K562 (cell line): ENCODE data around the gene RIMKLB. TPM values are rescaled to one million over a fixed set of nuclear protein-coding genes. Genes with fewer than 3 reads are reported as not detected.
A peak's percentile ranks its signal among the peaks of the same experiment; 100 is the strongest.

Experiments used
- ATAC-seq: fragments of 200-7000 bp; cut with Tn5 transposase; 3 replicates; pipeline ENCODE4 v1.9.1; 2020; ENCODE audit warnings: moderate library complexity
- BruUV-seq: library from RNA; stranded (reverse); fragments of 400-500 nt; replicated peaks from 2 replicates; lab custom pipeline; 2021; lab: Mats Ljungman, UMichigan
- CTCF ChIA-PET: fragments of 300-600 bp; formaldehyde crosslinking; extraction: SDS; loops from one replicate; lab custom pipeline; 2021; ENCODE audit warnings: low intra/inter-chr PET ratio; lab: Yijun Ruan, JAX
- POLR2A ChIA-PET: fragments of 300-600, 350-650 bp; sonication (Branson Sonifier 250); formaldehyde crosslinking; extraction: SDS; loops from one replicate; lab custom pipeline; 2021; ENCODE audit warnings: antibody characterized with exemption, inconsistent platforms; lab: Yijun Ruan, JAX
- DNase-seq, 4 experiments: peaks; one replicate each; pipeline versions ENCODE4 v3.0.0 to v3.0.0-alpha.2; 2011 to 2018; ENCODE audit warnings: low spot score in 3 of 4, mixed read lengths in 3 of 4; ENCODE audit errors: extremely low read depth in 1 of 4
- FAIRE-seq: peaks from 2 replicates; lab custom pipeline; 2011; peaks lifted over from hg19 to GRCh38; lab: Jason Lieb, UNC
- H2AFZ ChIP-seq: 2 replicates; pipeline ENCODE4 v1.6.0; 2011; ENCODE audit warnings: low read depth, low read length, control low read depth, inconsistent platforms
- H3K27ac ChIP-seq: fragments of 200-600 bp; 3 replicates; pipeline ENCODE4 v1.8.0; 2011; ENCODE audit warnings: low read depth, mild to moderate bottlenecking, control low read depth, inconsistent platforms, low read length, moderate library complexity, mixed read lengths; ENCODE audit errors: extremely low read depth
- H3K27me3 ChIP-seq, 2 experiments: fragments of 300-600 bp in 1 of 2; 2 replicates in 1 of 2; 3 replicates in 1 of 2; pipeline versions ENCODE4 v1.6.0 to v1.8.0; 2011; ENCODE audit warnings: inconsistent platforms in 2 of 2, low read length in 2 of 2, mild to moderate bottlenecking in 1 of 2, mixed read lengths in 1 of 2, moderate library complexity in 1 of 2; ENCODE audit not compliant: control insufficient read depth in 2 of 2, insufficient read depth in 2 of 2
- H3K36me3 ChIP-seq: fragments of 300-600 bp; 3 replicates; pipeline ENCODE4 v1.8.0; 2011; ENCODE audit warnings: mild to moderate bottlenecking, low read length, inconsistent platforms; ENCODE audit not compliant: control insufficient read depth, insufficient read depth
- H3K4me1 ChIP-seq, 2 experiments: fragments of 200-600 bp in 1 of 2; replicated peaks in 1 of 2; 2 replicates in 1 of 2; 3 replicates in 1 of 2; pipeline versions ENCODE4 v1.5.1 to v1.8.0; 2011; ENCODE audit warnings: inconsistent platforms in 2 of 2, low read length in 2 of 2, mild to moderate bottlenecking in 1 of 2, mixed read lengths in 1 of 2, moderate library complexity in 1 of 2; ENCODE audit not compliant: control insufficient read depth in 2 of 2, insufficient read depth in 2 of 2
- H3K4me2 ChIP-seq: 2 replicates; pipeline ENCODE4 v1.6.1; 2011; ENCODE audit warnings: low read length, control low read depth, inconsistent platforms, mixed read lengths; ENCODE audit not compliant: insufficient read depth
- H3K4me3 ChIP-seq: fragments of 200-600 bp; sonication (generic), shearing (Covaris generic); 2 replicates; pipeline ENCODE4 v1.5.1; 2016; ENCODE audit warnings: control low read depth, inconsistent platforms
- H3K79me2 ChIP-seq: fragments of 200-600 bp; 3 replicates; pipeline ENCODE4 v1.8.0; 2011; ENCODE audit warnings: low read length, inconsistent platforms; ENCODE audit not compliant: control insufficient read depth, insufficient read depth
- H3K9ac ChIP-seq, 2 experiments: 2 replicates each; pipeline versions ENCODE4 v1.6.0 to v1.6.1; 2011; ENCODE audit warnings: low read depth in 2 of 2, low read length in 2 of 2, control low read depth in 1 of 2, inconsistent platforms in 1 of 2, mild to moderate bottlenecking in 1 of 2, mixed read lengths in 1 of 2; ENCODE audit not compliant: insufficient read depth in 1 of 2
- H3K9me1 ChIP-seq: one replicate; pipeline ENCODE4 v1.6.0; 2011; ENCODE audit warnings: inconsistent platforms, mild to moderate bottlenecking, low read length, moderate library complexity; ENCODE audit not compliant: control insufficient read depth, insufficient read depth
- H3K9me3 ChIP-seq: replicated peaks from 2 replicates; pipeline ENCODE4 v1.5.1; 2011; ENCODE audit warnings: low read depth, low read length, inconsistent platforms; ENCODE audit not compliant: control insufficient read depth, insufficient read depth
- H4K20me1 ChIP-seq: replicated peaks from 2 replicates; pipeline ENCODE4 v1.6.1; 2011; ENCODE audit warnings: low read length, inconsistent platforms, mixed read lengths; ENCODE audit not compliant: control insufficient read depth, insufficient read depth
- BCOR ChIP-seq: fragments of 450-650 bp; IDR thresholded peaks from 2 replicates; pipeline ENCODE4 v1.6.1; 2016
- CBFA2T3 ChIP-seq: fragments of 450-650 bp; IDR thresholded peaks from 2 replicates; pipeline ENCODE4 v1.6.1; 2017
- FOSL1 ChIP-seq: fragments of 200-800 bp; sonication (Bioruptor generic); conservative IDR thresholded peaks from 2 replicates; pipeline ENCODE4 v1.6.1; 2016; ENCODE audit warnings: missing genetic modification characterization, missing compliant biosample characterization
- GATAD2A ChIP-seq: fragments of 450-650 bp; IDR thresholded peaks from 2 replicates; pipeline ENCODE4 v1.6.1; 2017
- LARP7 ChIP-seq: fragments of 450-650 bp; IDR thresholded peaks from 2 replicates; pipeline ENCODE4 v1.6.1; 2016
- NONO ChIP-seq, 2 experiments: fragments of 200-400 bp in 1 of 2; fragments of 450-650 bp in 1 of 2; formaldehyde crosslinking in 1 of 2; IDR thresholded peaks; 2 replicates each; pipeline ENCODE4 v1.6.1; 2017; ENCODE audit warnings: low read depth in 2 of 2, mild to moderate bottlenecking in 2 of 2, moderate library complexity in 2 of 2, low read length in 1 of 2
- SIN3B ChIP-seq: fragments of 450-650 bp; IDR thresholded peaks from 2 replicates; pipeline ENCODE4 v1.6.1; 2017; ENCODE audit warnings: low read depth, mild to moderate bottlenecking, moderate library complexity
- SMAD4 ChIP-seq: fragments of 250-450 bp; sonication (Bioruptor Pico); conservative IDR thresholded peaks from 2 replicates; pipeline ENCODE4 v1.8.0; 2021; ENCODE audit warnings: inconsistent platforms, mild to moderate bottlenecking, moderate library complexity
- ZNF766 ChIP-seq: fragments of 200-800 bp; sonication (Bioruptor generic); conservative IDR thresholded peaks from 2 replicates; pipeline ENCODE4 v1.6.1; 2016; ENCODE audit warnings: missing genetic modification characterization, missing compliant biosample characterization
- WGBS: fragments of 100-300 bp; shearing (Covaris generic); methylation state at CpG from one replicate; pipeline ENCODE4 v1.1.6; 2016; ENCODE audit warnings: low coverage, mixed read lengths; ENCODE audit not compliant: insufficient coverage; ENCODE audit errors: missing lambda C conversion rate; 5-methylcytosine and 5-hydroxymethylcytosine counted together
- in situ Hi-C: fragments of 300-500 bp; cut with MboI; formaldehyde crosslinking; loops from 4 replicates; pipeline ENCODE4 v1.15.0; 2018; ENCODE audit warnings: inconsistent platforms, mixed read lengths
- intact Hi-C: fragments of 100-400 bp; cut with micrococcal nuclease; formaldehyde crosslinking; loops from 2 replicates; pipeline ENCODE4 v1.14.2; 2022
- polyA plus RNA-seq, 8 experiments: library from polyadenylated mRNA; depleted of rRNA in 4 of 8; stranded (reverse) in 5 of 8; unstranded in 3 of 8; fragments of >200 nt; fragmentation: Nextera tagmentation in 2 of 8; fragmentation: Illumina TruSeq in 1 of 8; extraction: Ambion mirVana in 2 of 8; extraction: Trizol in 1 of 8; gene quantifications; 2 replicates each; pipeline versions ENCODE4 v1.2.1 to v1.2.3, GENCODE V29; 2011 to 2014; ENCODE audit warnings: inconsistent platforms in 1 of 8, missing spikeins in 1 of 8
- total RNA-seq, 7 experiments: library from RNA; depleted of rRNA in 6 of 7; stranded (reverse); fragments of >200 nt in 6 of 7; fragmentation: Illumina TruSeq in 2 of 7; extraction: Trizol in 2 of 7; gene quantifications; 2 replicates each; pipeline versions ENCODE4 v1.2.1 to v1.2.3, GENCODE V29; 2011 to 2021; ENCODE audit warnings: low replicate concordance in 1 of 7
- TF ChIP-seq, protein P1 (sequence below), 2 experiments: fragments of 450-650 bp; IDR thresholded peaks; 2 replicates each; pipeline ENCODE4 v1.6.1; 2016
- TF ChIP-seq, protein P2 (sequence below): fragments of 450-650 bp; IDR thresholded peaks from 2 replicates; pipeline ENCODE4 v1.6.1; 2016
- TF ChIP-seq, protein P3 (sequence below): fragments of 450-650 bp; IDR thresholded peaks from 2 replicates; pipeline ENCODE4 v1.6.1; 2016; ENCODE audit warnings: mild to moderate bottlenecking

The RIMKLB gene
- total and polyA plus RNA-seq, 9 of the 15 experiments (the other 6 are each of a cell fraction or from before 2014, with no cell fraction given), result 6.5 to 22.8 (median 17.2) TPM

DNA sequence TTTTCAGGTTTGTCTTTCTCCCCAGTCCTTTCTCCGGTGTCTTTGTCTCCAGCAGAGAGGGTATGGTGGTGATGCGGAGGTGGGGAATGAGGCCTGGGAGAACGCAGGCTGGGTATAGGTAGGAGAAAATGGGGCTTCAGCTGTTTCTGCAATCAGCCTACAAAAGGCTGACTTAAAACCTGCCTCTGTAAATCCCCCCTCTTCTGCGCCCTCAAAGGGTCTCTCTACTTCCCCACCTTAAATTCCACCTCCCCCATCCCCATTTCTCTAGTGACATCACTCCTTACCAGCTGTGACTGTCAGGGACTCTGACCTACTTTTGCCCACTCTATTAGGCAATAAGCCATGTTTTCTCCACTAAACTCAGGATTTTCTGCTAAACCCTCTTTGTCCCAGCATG, 8.1 kb upstream of the RIMKLB start:
- in situ Hi-C loops, result no loop called here
- H3K9me3 ChIP-seq, result no peaks in the 10 kb centered on the region
- WGBS, result 73% methylated on average over 4 of the region's 4 CpGs
- H3K36me3 ChIP-seq, result no peaks in the 10 kb centered on the region
- H3K9me1 ChIP-seq, result no peaks in the 10 kb centered on the region
- H3K79me2 ChIP-seq, result no peaks in the 10 kb centered on the region
- POLR2A ChIA-PET, result no interaction called here
- H3K27ac ChIP-seq, result no peak overlapping the region
- intact Hi-C loops, result no loop called here
- no peaks in the 10 kb centered on the region for H3K27me3 ChIP-seq
- no peak for FAIRE-seq
- H3K4me3 ChIP-seq, result no peak overlapping the region
- H4K20me1 ChIP-seq, result no peaks in the 10 kb centered on the region
- no peak for DNase-seq
- H3K4me1 ChIP-seq, result peaks cover 0 to 12% of the 10 kb centered on the region in 2 experiments; a peak in 3 of 5 replicates
- TF ChIP-seq ZNF766 (CRISPR knock-in tag), result no peak
- TF ChIP-seq, all 486 proteins: peak for 0
- CTCF ChIA-PET, result no interaction called here
- Histone ChIP-seq H3K9ac (no peak overlapping the region), H2AFZ (no peak overlapping the region), H3K4me2 (no peak overlapping the region)
- no TSS peak for BruUV-seq
- no peak for ATAC-seq

DNA sequence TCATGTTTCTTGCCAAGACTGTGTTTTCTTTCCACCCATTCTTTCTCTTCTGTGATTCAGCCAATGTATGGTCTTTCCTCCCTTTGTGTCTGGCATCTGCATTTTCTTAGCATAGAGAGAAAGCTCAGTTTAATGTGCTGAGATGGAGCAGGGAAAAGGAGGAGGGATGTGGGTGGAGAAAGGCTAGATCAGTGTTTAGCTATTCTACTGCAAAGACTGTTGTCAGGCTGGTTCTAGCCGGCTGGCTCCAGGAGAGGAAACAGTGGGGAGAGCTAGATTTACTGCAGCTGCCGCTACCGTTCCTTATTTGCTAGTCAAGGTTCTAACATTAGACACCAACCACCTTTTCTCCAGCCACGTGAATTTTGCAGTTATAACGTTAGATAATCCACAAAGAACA, 5.2 kb upstream of the RIMKLB start:
- intact Hi-C loops (no loop called here), in situ Hi-C loops (no loop called here)
- WGBS, result 0% methylated on average over 5 of the region's 5 CpGs
- Histone ChIP-seq H3K9me3 (no peaks in the 10 kb centered on the region), H3K79me2 (no peaks in the 10 kb centered on the region), H3K4me3 (no peak overlapping the region), H3K9ac (no peak overlapping the region), H3K4me1 (peaks cover 5 to 16% of the 10 kb centered on the region in 2 experiments), H3K4me2 (peak overlapping the region; percentile 25; the same call in 1 of the 2 replicates), H3K27ac (no peak overlapping the region; the same call in 2 of the 3 replicates), H2AFZ (peak overlapping the region; percentile 77), H3K9me1 (no peaks in the 10 kb centered on the region), H4K20me1 (no peaks in the 10 kb centered on the region), H3K27me3 (no peaks in the 10 kb centered on the region), H3K36me3 (no peaks in the 10 kb centered on the region)
- CTCF ChIA-PET, result no interaction called here
- FAIRE-seq, result no peak
- BruUV-seq, result no TSS peak
- peak in 2 of 4 experiments; percentile 34 to 51 for DNase-seq
- ATAC-seq, result peak; percentile 63
- POLR2A ChIA-PET, result interaction anchor here (0.8 kb wide), 1 partner anchor 162 kb away, joined by 4 read pairs; no protein-coding TSS in a partner anchor
- TF ChIP-seq GATAD2A (0 out of 2 replicates have a peak, but pooled peaks have one; percentile 9), SIN3B (no peak), CBFA2T3 (no peak), NONO (IDR thresholded peaks at IDR 0.05; ENCODE audit: low read depth in 2 of 2, low read length in 1 of 2) (no peak), LARP7 (no peak), FOSL1 (tag) (no peak), SMAD4 (CRISPR knock-in tag) (no peak), BCOR (no peak)
- TF ChIP-seq, protein P1, sequence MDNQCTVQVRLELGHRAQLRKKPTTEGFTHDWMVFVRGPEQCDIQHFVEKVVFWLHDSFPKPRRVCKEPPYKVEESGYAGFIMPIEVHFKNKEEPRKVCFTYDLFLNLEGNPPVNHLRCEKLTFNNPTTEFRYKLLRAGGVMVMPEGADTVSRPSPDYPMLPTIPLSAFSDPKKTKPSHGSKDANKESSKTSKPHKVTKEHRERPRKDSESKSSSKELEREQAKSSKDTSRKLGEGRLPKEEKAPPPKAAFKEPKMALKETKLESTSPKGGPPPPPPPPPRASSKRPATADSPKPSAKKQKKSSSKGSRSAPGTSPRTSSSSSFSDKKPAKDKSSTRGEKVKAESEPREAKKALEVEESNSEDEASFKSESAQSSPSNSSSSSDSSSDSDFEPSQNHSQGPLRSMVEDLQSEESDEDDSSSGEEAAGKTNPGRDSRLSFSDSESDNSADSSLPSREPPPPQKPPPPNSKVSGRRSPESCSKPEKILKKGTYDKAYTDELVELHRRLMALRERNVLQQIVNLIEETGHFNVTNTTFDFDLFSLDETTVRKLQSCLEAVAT (IDR thresholded peaks at IDR 0.05), result peak in 1 of 2 experiments; percentile 37; a peak in 1 of 4 replicates
- TF ChIP-seq, protein P2, sequence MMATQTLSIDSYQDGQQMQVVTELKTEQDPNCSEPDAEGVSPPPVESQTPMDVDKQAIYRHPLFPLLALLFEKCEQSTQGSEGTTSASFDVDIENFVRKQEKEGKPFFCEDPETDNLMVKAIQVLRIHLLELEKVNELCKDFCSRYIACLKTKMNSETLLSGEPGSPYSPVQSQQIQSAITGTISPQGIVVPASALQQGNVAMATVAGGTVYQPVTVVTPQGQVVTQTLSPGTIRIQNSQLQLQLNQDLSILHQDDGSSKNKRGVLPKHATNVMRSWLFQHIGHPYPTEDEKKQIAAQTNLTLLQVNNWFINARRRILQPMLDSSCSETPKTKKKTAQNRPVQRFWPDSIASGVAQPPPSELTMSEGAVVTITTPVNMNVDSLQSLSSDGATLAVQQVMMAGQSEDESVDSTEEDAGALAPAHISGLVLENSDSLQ, result peak; percentile 34; the same call in 1 of the 2 replicates
- TF ChIP-seq, protein P3, sequence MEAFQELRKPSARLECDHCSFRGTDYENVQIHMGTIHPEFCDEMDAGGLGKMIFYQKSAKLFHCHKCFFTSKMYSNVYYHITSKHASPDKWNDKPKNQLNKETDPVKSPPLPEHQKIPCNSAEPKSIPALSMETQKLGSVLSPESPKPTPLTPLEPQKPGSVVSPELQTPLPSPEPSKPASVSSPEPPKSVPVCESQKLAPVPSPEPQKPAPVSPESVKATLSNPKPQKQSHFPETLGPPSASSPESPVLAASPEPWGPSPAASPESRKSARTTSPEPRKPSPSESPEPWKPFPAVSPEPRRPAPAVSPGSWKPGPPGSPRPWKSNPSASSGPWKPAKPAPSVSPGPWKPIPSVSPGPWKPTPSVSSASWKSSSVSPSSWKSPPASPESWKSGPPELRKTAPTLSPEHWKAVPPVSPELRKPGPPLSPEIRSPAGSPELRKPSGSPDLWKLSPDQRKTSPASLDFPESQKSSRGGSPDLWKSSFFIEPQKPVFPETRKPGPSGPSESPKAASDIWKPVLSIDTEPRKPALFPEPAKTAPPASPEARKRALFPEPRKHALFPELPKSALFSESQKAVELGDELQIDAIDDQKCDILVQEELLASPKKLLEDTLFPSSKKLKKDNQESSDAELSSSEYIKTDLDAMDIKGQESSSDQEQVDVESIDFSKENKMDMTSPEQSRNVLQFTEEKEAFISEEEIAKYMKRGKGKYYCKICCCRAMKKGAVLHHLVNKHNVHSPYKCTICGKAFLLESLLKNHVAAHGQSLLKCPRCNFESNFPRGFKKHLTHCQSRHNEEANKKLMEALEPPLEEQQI, result no peak
